Measurements from ENCODE around the gene NCK2. TPM values are rescaled to one million over a fixed set of nuclear protein-coding genes. Genes with fewer than 3 reads are reported as not detected.
A peak's percentile ranks its signal among the peaks of the same experiment; 100 is the strongest.

Gene NCK2
- total and polyA plus RNA-seq, 10 of the 15 experiments (the other 5 are each of a cell fraction or from before 2014, with no cell fraction given), result 1.2 to 30.9 (median 14.1) TPM

GRCh38 chr2:105741617-105742016 is 3.1 kb upstream of the NCK2 start:
- no peaks in the 10 kb centered on the region for H3K9me3 ChIP-seq (replicated peaks; ENCODE audit: control insufficient read depth, insufficient read depth, low read length)
- ChIA-PET SMC1A (ENCODE audit: uncharacterized antibody, unreplicated experiment) (interaction anchor here (0.9 to 1.1 kb wide), 2 partner anchors 11 to 14 kb away, joined by 3 to 6 read pairs; no protein-coding TSS in a partner anchor), RAD21 (ENCODE audit: unreplicated experiment) (no interaction called here), POLR2A (no interaction called here), CTCF (interaction anchor here (0.7 to 1.1 kb wide), 2 partner anchors 10 to 158 kb away, joined by 3 read pairs; no protein-coding TSS in a partner anchor)
- intact Hi-C loops (cut with micrococcal nuclease; ENCODE audit: unreplicated experiment), result loop anchor here (10.0 kb wide), 2 partner anchors 367 to 407 kb away; partner anchors contain the start of gene C2orf49
- in situ Hi-C loops (cut with MboI), result no loop called here
- H3K9ac ChIP-seq (ENCODE audit: control insufficient read depth, insufficient read depth, low read length), result no peak overlapping the region
- 97% methylated on average over 4 of the region's 4 CpGs for WGBS (ENCODE audit: insufficient coverage, insufficient replicate concordance, low lambda C conversion rate, missing lambda C conversion rate)
- BruUV-seq (replicated peaks), result no TSS peak
- no peak for FAIRE-seq
- H2AFZ ChIP-seq (ENCODE audit: control insufficient read depth, low read depth, low read length), result no peak overlapping the region
- H3K4me3 ChIP-seq, result no peak overlapping the region
- H3K4me2 ChIP-seq (ENCODE audit: control insufficient read depth, insufficient read depth), result no peak overlapping the region
- DNase-seq (ENCODE audit: low read depth, low spot score), result no peak
- no peak for ATAC-seq
- peaks cover 10% of the 10 kb centered on the region for H3K4me1 ChIP-seq (ENCODE audit: control insufficient read depth, insufficient read depth, low read length)
- no peak overlapping the region for H3K27ac ChIP-seq (ENCODE audit: control insufficient read depth, insufficient read depth)
- H3K27me3 ChIP-seq (replicated peaks in 1 of 2; ENCODE audit: control insufficient read depth in 2 of 2, insufficient read depth in 2 of 2, low read length in 1 of 2), result no peaks in the 10 kb centered on the region; a peak in 1 of 4 replicates
- no peak for TF ChIP-seq JUNB (IDR thresholded peaks at IDR 0.05)
- H3K36me3 ChIP-seq (ENCODE audit: control insufficient read depth in 2 of 2, insufficient read depth in 2 of 2, low read length in 1 of 2), result no peaks in the 10 kb centered on the region
- peaks cover 17% of the 10 kb centered on the region for H3K79me2 ChIP-seq (ENCODE audit: control insufficient read depth, insufficient read depth, low read length)
- no peaks in the 10 kb centered on the region for H4K20me1 ChIP-seq (ENCODE audit: control insufficient read depth, insufficient read depth)

GRCh38 chr2:105744091-105744908 is 412 bp upstream of the NCK2 start:
- in situ Hi-C loops (cut with MboI), result no loop called here
- no peak for FAIRE-seq
- no peaks in the 10 kb centered on the region for H3K36me3 ChIP-seq (ENCODE audit: control insufficient read depth in 2 of 2, insufficient read depth in 2 of 2, low read length in 1 of 2)

More at GRCh38 chr2:105744091-105744908, 412 bp upstream of the NCK2 start:
- Histone ChIP-seq H2AFZ (ENCODE audit: control insufficient read depth, low read depth, low read length) (peak overlapping the region; percentile 63), H3K4me3 (peak overlapping the region; percentile 59), H3K9ac (ENCODE audit: control insufficient read depth, insufficient read depth, low read length) (peak overlapping the region; percentile 52; the same call in 1 of the 2 replicates), H3K4me2 (ENCODE audit: control insufficient read depth, insufficient read depth) (peak overlapping the region; percentile 87), H3K27ac (ENCODE audit: control insufficient read depth, insufficient read depth) (no peak overlapping the region), H3K9me3 (replicated peaks; ENCODE audit: control insufficient read depth, insufficient read depth, low read length) (no peaks in the 10 kb centered on the region), H4K20me1 (ENCODE audit: control insufficient read depth, insufficient read depth) (no peaks in the 10 kb centered on the region; the same call in 1 of the 2 replicates), H3K79me2 (ENCODE audit: control insufficient read depth, insufficient read depth, low read length) (peaks cover 43% of the 10 kb centered on the region), H3K4me1 (ENCODE audit: control insufficient read depth, insufficient read depth, low read length) (peaks cover 27% of the 10 kb centered on the region), H3K27me3 (replicated peaks in 1 of 2; ENCODE audit: control insufficient read depth in 2 of 2, insufficient read depth in 2 of 2, low read length in 1 of 2) (no peaks in the 10 kb centered on the region; a peak in 1 of 4 replicates)
- ChIA-PET POLR2A (interaction anchor here (0.6 kb wide), 1 partner anchor 167 kb away, joined by 3 read pairs; no protein-coding TSS in a partner anchor), SMC1A (ENCODE audit: uncharacterized antibody, unreplicated experiment) (interaction anchor here (0.9 to 1.8 kb wide), 3 partner anchors 12 to 465 kb away, joined by 3 to 8 read pairs (median 3); no protein-coding TSS in a partner anchor), RAD21 (ENCODE audit: unreplicated experiment) (interaction anchor here (0.9 to 1.4 kb wide), 3 partner anchors 11 to 77 kb away, joined by 3 to 4 read pairs (median 3); no protein-coding TSS in a partner anchor), CTCF (interaction anchor here (0.7 to 2.2 kb wide), 3 partner anchors 13 to 369 kb away, joined by 3 to 7 read pairs (median 3); no protein-coding TSS in a partner anchor)
- DNase-seq (ENCODE audit: low read depth, low spot score) (no peak), ATAC-seq (peak; percentile 69)
- no peak for TF ChIP-seq SMAD5 (IDR thresholded peaks at IDR 0.05; ENCODE audit: low read depth)
- TF ChIP-seq POLR2A (IDR thresholded peaks at IDR 0.05; ENCODE audit: low read depth, low read length), result peak; percentile 44; the same call in 1 of the 2 replicates
- TF ChIP-seq, protein P1, sequence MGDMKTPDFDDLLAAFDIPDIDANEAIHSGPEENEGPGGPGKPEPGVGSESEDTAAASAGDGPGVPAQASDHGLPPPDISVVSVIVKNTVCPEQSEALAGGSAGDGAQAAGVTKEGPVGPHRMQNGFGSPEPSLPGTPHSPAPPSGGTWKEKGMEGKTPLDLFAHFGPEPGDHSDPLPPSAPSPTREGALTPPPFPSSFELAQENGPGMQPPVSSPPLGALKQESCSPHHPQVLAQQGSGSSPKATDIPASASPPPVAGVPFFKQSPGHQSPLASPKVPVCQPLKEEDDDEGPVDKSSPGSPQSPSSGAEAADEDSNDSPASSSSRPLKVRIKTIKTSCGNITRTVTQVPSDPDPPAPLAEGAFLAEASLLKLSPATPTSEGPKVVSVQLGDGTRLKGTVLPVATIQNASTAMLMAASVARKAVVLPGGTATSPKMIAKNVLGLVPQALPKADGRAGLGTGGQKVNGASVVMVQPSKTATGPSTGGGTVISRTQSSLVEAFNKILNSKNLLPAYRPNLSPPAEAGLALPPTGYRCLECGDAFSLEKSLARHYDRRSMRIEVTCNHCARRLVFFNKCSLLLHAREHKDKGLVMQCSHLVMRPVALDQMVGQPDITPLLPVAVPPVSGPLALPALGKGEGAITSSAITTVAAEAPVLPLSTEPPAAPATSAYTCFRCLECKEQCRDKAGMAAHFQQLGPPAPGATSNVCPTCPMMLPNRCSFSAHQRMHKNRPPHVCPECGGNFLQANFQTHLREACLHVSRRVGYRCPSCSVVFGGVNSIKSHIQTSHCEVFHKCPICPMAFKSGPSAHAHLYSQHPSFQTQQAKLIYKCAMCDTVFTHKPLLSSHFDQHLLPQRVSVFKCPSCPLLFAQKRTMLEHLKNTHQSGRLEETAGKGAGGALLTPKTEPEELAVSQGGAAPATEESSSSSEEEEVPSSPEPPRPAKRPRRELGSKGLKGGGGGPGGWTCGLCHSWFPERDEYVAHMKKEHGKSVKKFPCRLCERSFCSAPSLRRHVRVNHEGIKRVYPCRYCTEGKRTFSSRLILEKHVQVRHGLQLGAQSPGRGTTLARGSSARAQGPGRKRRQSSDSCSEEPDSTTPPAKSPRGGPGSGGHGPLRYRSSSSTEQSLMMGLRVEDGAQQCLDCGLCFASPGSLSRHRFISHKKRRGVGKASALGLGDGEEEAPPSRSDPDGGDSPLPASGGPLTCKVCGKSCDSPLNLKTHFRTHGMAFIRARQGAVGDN (IDR thresholded peaks at IDR 0.05), result no peak
- no peak for TF ChIP-seq GABPA (IDR thresholded peaks at IDR 0.05; ENCODE audit: low read depth)
- TF ChIP-seq NFXL1 (IDR thresholded peaks at IDR 0.05; ENCODE audit: borderline replicate concordance), result peak; percentile 94
- TF ChIP-seq BHLHE40 (IDR thresholded peaks at IDR 0.05; ENCODE audit: borderline replicate concordance in 1 of 2, low read depth in 2 of 2, low read length in 1 of 2), result peak in 1 of 2 experiments; percentile 41; a peak in 1 of 4 replicates
- 18% methylated on average over 15 of the region's 75 CpGs for WGBS (ENCODE audit: insufficient coverage, insufficient replicate concordance, low lambda C conversion rate, missing lambda C conversion rate)
- intact Hi-C loops (cut with micrococcal nuclease; ENCODE audit: unreplicated experiment), result loop anchor here (10.0 kb wide), 2 partner anchors 369 to 409 kb away; partner anchors contain the start of gene C2orf49
- BruUV-seq (replicated peaks), result no TSS peak

All from GM12878 (cell line).